ENCODE data around the gene CEBPA. TPM values are rescaled to one million over a fixed set of nuclear protein-coding genes. Genes with fewer than 3 reads are reported as not detected.

Gene CEBPA
- total RNA-seq, 3 donors from 2014 or later (not counting 1 experiment from before 2014, with no cell fraction given), result 7.6 to 19.5 (median 8.2) TPM

DNA sequence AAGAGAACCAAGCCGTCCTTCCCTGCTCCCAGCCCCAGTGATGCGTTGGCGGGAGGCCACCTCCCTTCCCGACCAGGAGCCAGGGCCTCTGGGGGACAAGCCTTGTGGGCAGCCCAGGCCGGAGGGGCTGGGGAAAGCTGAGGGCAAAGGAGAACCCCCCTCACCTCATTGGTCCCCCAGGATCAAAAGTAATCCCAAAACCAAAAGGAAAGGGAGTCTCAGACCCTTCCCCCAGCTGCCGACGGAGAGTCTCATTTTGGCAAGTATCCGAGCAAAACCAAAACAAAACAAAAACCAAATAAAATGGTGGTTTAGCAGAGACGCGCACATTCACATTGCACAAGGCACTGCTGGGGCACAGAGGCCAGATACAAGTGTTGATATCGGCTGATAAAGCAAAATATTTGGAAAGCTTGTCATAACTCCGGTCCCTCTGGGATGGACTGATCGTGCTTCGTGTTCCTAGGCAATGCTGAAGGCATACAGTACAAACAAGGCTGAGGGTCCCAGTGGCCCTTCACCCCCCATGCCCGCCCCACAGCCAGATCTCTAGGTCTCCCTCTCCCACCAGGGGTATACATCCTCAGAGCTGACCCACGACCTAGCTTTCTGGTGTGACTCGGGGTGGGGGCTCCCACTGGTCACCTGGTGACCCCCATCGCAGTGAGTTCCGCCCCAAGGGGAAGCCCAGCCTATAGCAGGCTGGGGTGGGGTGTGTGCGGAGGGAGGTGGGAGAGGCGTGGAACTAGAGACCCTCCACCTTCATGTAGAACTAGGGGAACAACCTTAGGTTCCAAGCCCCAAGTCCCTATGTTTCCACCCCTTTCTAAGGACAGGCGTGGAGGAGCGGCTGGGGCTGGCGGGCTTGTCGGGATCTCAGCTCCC lies 2.1 kb downstream of the CEBPA start:
- H3K4me1 Mint-ChIP-seq, result peaks cover 8 to 20% of the 10 kb centered on the region in 2 donors
- H3K27ac ChIP-seq (ENCODE audit: low read length), result no peak overlapping the region
- no peaks in the 10 kb centered on the region for H3K9me3 Mint-ChIP-seq
- DNase-seq, result no peak
- intact Hi-C loops (cut with micrococcal nuclease), result no loop called here
- TF ChIP-seq, protein P1, sequence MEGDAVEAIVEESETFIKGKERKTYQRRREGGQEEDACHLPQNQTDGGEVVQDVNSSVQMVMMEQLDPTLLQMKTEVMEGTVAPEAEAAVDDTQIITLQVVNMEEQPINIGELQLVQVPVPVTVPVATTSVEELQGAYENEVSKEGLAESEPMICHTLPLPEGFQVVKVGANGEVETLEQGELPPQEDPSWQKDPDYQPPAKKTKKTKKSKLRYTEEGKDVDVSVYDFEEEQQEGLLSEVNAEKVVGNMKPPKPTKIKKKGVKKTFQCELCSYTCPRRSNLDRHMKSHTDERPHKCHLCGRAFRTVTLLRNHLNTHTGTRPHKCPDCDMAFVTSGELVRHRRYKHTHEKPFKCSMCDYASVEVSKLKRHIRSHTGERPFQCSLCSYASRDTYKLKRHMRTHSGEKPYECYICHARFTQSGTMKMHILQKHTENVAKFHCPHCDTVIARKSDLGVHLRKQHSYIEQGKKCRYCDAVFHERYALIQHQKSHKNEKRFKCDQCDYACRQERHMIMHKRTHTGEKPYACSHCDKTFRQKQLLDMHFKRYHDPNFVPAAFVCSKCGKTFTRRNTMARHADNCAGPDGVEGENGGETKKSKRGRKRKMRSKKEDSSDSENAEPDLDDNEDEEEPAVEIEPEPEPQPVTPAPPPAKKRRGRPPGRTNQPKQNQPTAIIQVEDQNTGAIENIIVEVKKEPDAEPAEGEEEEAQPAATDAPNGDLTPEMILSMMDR (IDR thresholded peaks at IDR 0.05), result no peak
- H3K27me3 ChIP-seq (ENCODE audit: control insufficient read depth, insufficient read depth, low read length), result peaks cover 20% of the 10 kb centered on the region
- peaks cover 0 to 17% of the 10 kb centered on the region in 2 donors for H3K27me3 Mint-ChIP-seq (ENCODE audit: low read depth in 2 of 2)
- 84% methylated on average over 25 of the region's 25 CpGs for WGBS (ENCODE audit: insufficient coverage)
- peaks cover 28% of the 10 kb centered on the region for H3K4me1 ChIP-seq (ENCODE audit: control insufficient read depth, insufficient read depth, low read length)
- no peaks in the 10 kb centered on the region for H3K36me3 ChIP-seq (ENCODE audit: control insufficient read depth, insufficient read depth, low read length)
- H3K4me3 ChIP-seq (ENCODE audit: low read length), result no peak overlapping the region
- H3K9me3 ChIP-seq (ENCODE audit: control insufficient read depth, insufficient read depth, low read length), result no peaks in the 10 kb centered on the region
- no peaks in the 10 kb centered on the region for H3K36me3 Mint-ChIP-seq
- no peak for ATAC-seq
- H3K27ac Mint-ChIP-seq, result no peak overlapping the region
- H3K4me3 Mint-ChIP-seq, result peak overlapping the region; percentile 17

- Histone ChIP-seq H3K27ac (ENCODE audit: low read length) (no peak overlapping the region), H3K36me3 (ENCODE audit: control insufficient read depth, insufficient read depth, low read length) (no peaks in the 10 kb centered on the region), H3K4me1 (ENCODE audit: control insufficient read depth, insufficient read depth, low read length) (peaks cover 24% of the 10 kb centered on the region), H3K27me3 (ENCODE audit: control insufficient read depth, insufficient read depth, low read length) (peaks cover 20% of the 10 kb centered on the region), H3K4me3 (ENCODE audit: low read length) (no peak overlapping the region), H3K9me3 (ENCODE audit: control insufficient read depth, insufficient read depth, low read length) (no peaks in the 10 kb centered on the region)
- no peaks in the 10 kb centered on the region for H3K9me3 Mint-ChIP-seq
- H3K27me3 Mint-ChIP-seq (ENCODE audit: low read depth in 2 of 2), result peaks cover 0 to 13% of the 10 kb centered on the region in 2 donors
- intact Hi-C loops (cut with micrococcal nuclease), result no loop called here
- H3K27ac Mint-ChIP-seq, result no peak overlapping the region
- ATAC-seq (no peak), DNase-seq (no peak)
- no peak overlapping the region for H3K4me3 Mint-ChIP-seq
- WGBS (ENCODE audit: insufficient coverage), result 81% methylated on average over 8 of the region's 8 CpGs
- H3K36me3 Mint-ChIP-seq, result no peaks in the 10 kb centered on the region
- H3K4me1 Mint-ChIP-seq, result peaks cover 5 to 10% of the 10 kb centered on the region in 2 donors
- TF ChIP-seq, protein P1 (IDR thresholded peaks at IDR 0.05), result no peak
Observed at GRCh38 chr19:33299051-33299688, 3.2 kb downstream of the CEBPA start.

DNA sequence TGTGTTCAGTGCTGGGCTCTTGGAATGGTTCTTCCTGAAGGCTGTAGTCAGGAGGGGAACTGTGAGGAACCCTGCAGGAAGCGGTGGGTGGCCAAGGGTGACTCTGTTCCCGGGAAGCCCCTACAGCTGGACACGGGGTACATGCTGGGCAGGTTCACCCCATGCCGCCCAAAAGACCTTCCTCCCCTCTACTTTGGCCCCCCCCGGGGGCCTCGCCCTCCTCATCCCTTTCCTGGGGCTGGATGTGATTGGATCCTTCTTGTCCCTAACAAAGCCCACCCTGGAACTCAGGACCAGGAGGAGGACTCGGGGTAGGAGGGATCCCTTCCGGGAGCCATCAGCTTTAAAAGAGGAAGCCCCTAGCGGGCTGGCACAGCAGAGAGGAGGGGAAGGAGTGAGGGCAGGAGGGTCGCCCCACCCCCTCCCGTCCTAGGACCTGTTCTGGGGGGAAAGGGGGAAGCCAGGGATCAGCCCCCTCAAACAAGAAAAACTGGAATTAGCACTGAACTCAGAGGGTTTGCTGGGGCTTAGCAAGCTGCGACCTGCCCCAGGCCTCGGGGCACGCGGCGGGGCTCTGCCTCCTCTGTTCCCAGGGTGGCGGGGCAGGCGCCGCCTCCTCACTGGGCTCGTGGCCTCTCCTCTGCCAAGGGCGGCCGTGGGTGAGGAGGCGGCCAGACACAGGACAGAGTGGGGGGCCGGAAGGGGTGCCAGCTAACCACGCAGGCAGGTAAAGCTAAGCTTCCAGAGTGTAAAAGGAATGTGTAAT lies 4.0 kb downstream of the CEBPA start:
- DNase-seq (no peak), ATAC-seq (no peak)
- intact Hi-C loops (cut with micrococcal nuclease), result no loop called here
- no peak overlapping the region for H3K4me3 Mint-ChIP-seq
- Histone ChIP-seq H3K36me3 (ENCODE audit: control insufficient read depth, insufficient read depth, low read length) (no peaks in the 10 kb centered on the region), H3K4me3 (ENCODE audit: low read length) (no peak overlapping the region), H3K27ac (ENCODE audit: low read length) (no peak overlapping the region), H3K4me1 (ENCODE audit: control insufficient read depth, insufficient read depth, low read length) (peaks cover 17% of the 10 kb centered on the region), H3K9me3 (ENCODE audit: control insufficient read depth, insufficient read depth, low read length) (no peaks in the 10 kb centered on the region), H3K27me3 (ENCODE audit: control insufficient read depth, insufficient read depth, low read length) (peaks cover 15% of the 10 kb centered on the region)
- no peak overlapping the region for H3K27ac Mint-ChIP-seq
- WGBS (ENCODE audit: insufficient coverage), result 63% methylated on average over 25 of the region's 25 CpGs
- peaks cover 0 to 5% of the 10 kb centered on the region in 2 donors for H3K4me1 Mint-ChIP-seq
- H3K9me3 Mint-ChIP-seq, result no peaks in the 10 kb centered on the region
- H3K27me3 Mint-ChIP-seq (ENCODE audit: low read depth in 2 of 2), result peaks cover 0 to 14% of the 10 kb centered on the region in 2 donors
- TF ChIP-seq, protein P1 (IDR thresholded peaks at IDR 0.05), result no peak
- H3K36me3 Mint-ChIP-seq, result no peaks in the 10 kb centered on the region

Measured in natural killer cell (primary cell).